Loucy (cell line): Measurements from ENCODE around the gene SLC29A2.

Experiments used
- H2AFZ ChIP-seq: fragments of 200-600 bp; sonication (generic); 2 replicates; pipeline ENCODE4 v1.6.0; 2016; ENCODE audit warnings: antibody characterized with exemption, mild to moderate bottlenecking, low read length, moderate library complexity
- H3F3A ChIP-seq: fragments of 200-600 bp; 2 replicates; pipeline ENCODE4 v1.6.0; 2016; ENCODE audit warnings: antibody characterized with exemption, low read depth, mild to moderate bottlenecking
- H3K27me3 ChIP-seq: fragments of 200-600 bp; sonication (generic); 2 replicates; pipeline ENCODE4 v1.6.1; 2014; ENCODE audit warnings: low read length, mild to moderate bottlenecking; ENCODE audit not compliant: insufficient read depth, poor library complexity, severe bottlenecking
- H3K36me3 ChIP-seq: fragments of 200-600 bp; sonication (generic); 2 replicates; pipeline ENCODE4 v1.6.1; 2016; ENCODE audit warnings: low read length; ENCODE audit not compliant: insufficient read depth
- H3K4me1 ChIP-seq: fragments of 200-600 bp; sonication (generic); 2 replicates; pipeline ENCODE4 v1.5.1; 2014; ENCODE audit warnings: low read length, mild to moderate bottlenecking; ENCODE audit not compliant: insufficient read depth, poor library complexity, severe bottlenecking
- H3K4me2 ChIP-seq: fragments of 200-600 bp; sonication (generic); 2 replicates; pipeline ENCODE4 v1.6.0; 2014; ENCODE audit warnings: antibody characterized with exemption, low read length, low read depth, mild to moderate bottlenecking; ENCODE audit not compliant: poor library complexity, severe bottlenecking
- H3K4me3 ChIP-seq: fragments of 200-600 bp; sonication (generic); 2 replicates; pipeline ENCODE4 v1.5.1; 2014; ENCODE audit warnings: low read length, mild to moderate bottlenecking, mixed read lengths; ENCODE audit not compliant: poor library complexity, severe bottlenecking
- H3K79me2 ChIP-seq: fragments of 200-600 bp; sonication (generic); 2 replicates; pipeline ENCODE4 v1.6.1; 2014; ENCODE audit warnings: low read length; ENCODE audit not compliant: insufficient read depth
- H3K9ac ChIP-seq: fragments of 200-600 bp; sonication (generic); 2 replicates; pipeline ENCODE4 v1.6.0; 2014; ENCODE audit warnings: mild to moderate bottlenecking, low read depth, low read length, moderate library complexity; ENCODE audit not compliant: poor library complexity, severe bottlenecking
- H3K9me2 ChIP-seq: fragments of 200-600 bp; sonication (generic); replicated peaks from 2 replicates; pipeline ENCODE4 v1.6.1; 2016; ENCODE audit warnings: low read depth, low read length, mixed read lengths
- H3K9me3 ChIP-seq: fragments of 200-600 bp; sonication (generic); 2 replicates; pipeline ENCODE4 v1.6.1; 2014; ENCODE audit warnings: mild to moderate bottlenecking, antibody characterized with exemption, low read length, low read depth; ENCODE audit not compliant: insufficient read depth
- H4K20me1 ChIP-seq: fragments of 200-600 bp; sonication (generic); 2 replicates; pipeline ENCODE4 v1.6.0; 2014; ENCODE audit warnings: antibody characterized with exemption, low read length, mild to moderate bottlenecking; ENCODE audit not compliant: insufficient read depth, poor library complexity, severe bottlenecking
- CTCF ChIP-seq: fragments of 200-600 bp; sonication (generic); conservative IDR thresholded peaks from 2 replicates; pipeline ENCODE4 v1.5.1; 2014; ENCODE audit warnings: mild to moderate bottlenecking, antibody characterized with exemption, low read length
- EZH2phosphoT487 ChIP-seq: fragments of 200-600 bp; IDR thresholded peaks from 2 replicates; pipeline ENCODE4 v1.6.1; 2018; ENCODE audit warnings: antibody characterized with exemption, mild to moderate bottlenecking, moderate library complexity, borderline replicate concordance

SLC29A2 gene

GRCh38 chr11:66393954-66394353 is 22.4 kb upstream of the SLC29A2 start:
- Histone ChIP-seq H3K36me3 (no peaks in the 10 kb centered on the region), H3K4me1 (no peaks in the 10 kb centered on the region), H3K79me2 (no peaks in the 10 kb centered on the region), H3K9me2 (no peaks in the 10 kb centered on the region), H3K4me2 (no peak overlapping the region), H3K27me3 (no peaks in the 10 kb centered on the region), H4K20me1 (no peaks in the 10 kb centered on the region), H3K4me3 (no peak overlapping the region), H2AFZ (no peak overlapping the region), H3K9me3 (no peaks in the 10 kb centered on the region), H3K9ac (no peak overlapping the region), H3F3A (no peaks in the 10 kb centered on the region)
- TF ChIP-seq EZH2phosphoT487, result no peak
- no peak for TF ChIP-seq CTCF

GRCh38 chr11:66391322-66391721 is 19.8 kb upstream of the SLC29A2 start:
- Histone ChIP-seq H3K4me2 (no peak overlapping the region), H4K20me1 (no peaks in the 10 kb centered on the region), H3K9me3 (no peaks in the 10 kb centered on the region), H3K9ac (no peak overlapping the region), H3K27me3 (no peaks in the 10 kb centered on the region), H2AFZ (no peak overlapping the region), H3K9me2 (no peaks in the 10 kb centered on the region), H3K36me3 (no peaks in the 10 kb centered on the region), H3K79me2 (no peaks in the 10 kb centered on the region), H3K4me3 (no peak overlapping the region), H3F3A (no peaks in the 10 kb centered on the region), H3K4me1 (peaks cover 3% of the 10 kb centered on the region)
- TF ChIP-seq EZH2phosphoT487 (no peak), CTCF (no peak)

- Histone ChIP-seq H3K9ac (no peak overlapping the region), H3K4me3 (no peak overlapping the region), H2AFZ (0 out of 2 replicates have a peak overlapping the region, but pooled peaks have one; percentile 58), H4K20me1 (no peaks in the 10 kb centered on the region), H3K79me2 (no peaks in the 10 kb centered on the region), H3K4me2 (no peak overlapping the region), H3K36me3 (no peaks in the 10 kb centered on the region), H3K4me1 (peaks cover 5% of the 10 kb centered on the region), H3F3A (no peaks in the 10 kb centered on the region), H3K9me2 (no peaks in the 10 kb centered on the region), H3K9me3 (no peaks in the 10 kb centered on the region), H3K27me3 (no peaks in the 10 kb centered on the region)
- TF ChIP-seq CTCF, result peak; percentile 89
- no peak for TF ChIP-seq EZH2phosphoT487
Measured at GRCh38 chr11:66388780-66389386, 17.3 kb upstream of the SLC29A2 start.
